H1 (cell line): ENCODE measurements around the gene GNB1L. TPM values are rescaled to one million over a fixed set of nuclear protein-coding genes. Genes with fewer than 3 reads are reported as not detected.

Experiments used
- EP300 ChIP-seq, 2 experiments: IDR thresholded peaks; 1 replicate in 1 of 2; 2 replicates in 1 of 2; pipeline ENCODE4 v1.6.1; 2011 to 2012; ENCODE audit warnings: low read depth in 2 of 2, low read length in 2 of 2, mild to moderate bottlenecking in 2 of 2, borderline replicate concordance in 1 of 2, inconsistent platforms in 1 of 2, moderate library complexity in 1 of 2
- polyA plus RNA-seq, 7 experiments: library from polyadenylated mRNA; depleted of rRNA in 3 of 7; stranded (reverse) in 5 of 7; unstranded in 2 of 7; fragments of >200 nt in 5 of 7; fragments of 200-250 nt in 2 of 7; gene quantifications; 1 replicate in 5 of 7; 2 replicates in 1 of 7; 4 replicates in 1 of 7; pipeline versions ENCODE4 v1.2.1 to v1.2.3, GENCODE V29; 2011 to 2013; ENCODE audit warnings: missing spikeins in 2 of 7, mixed read lengths in 2 of 7
- total RNA-seq: library from RNA; stranded (reverse); fragmentation: NEBNext Ultra II Directional; extraction: Animal tissue kit (Norgen Biotek cat#: 25700); gene quantifications from 2 replicates; pipeline ENCODE4 v1.2.1, GENCODE V29; 2021

GNB1L gene
- total and polyA plus RNA-seq, 2 of the 8 experiments (the other 6 are each of a cell fraction or from before 2014, with no cell fraction given) = 14.0 to 15.6 TPM

DNA sequence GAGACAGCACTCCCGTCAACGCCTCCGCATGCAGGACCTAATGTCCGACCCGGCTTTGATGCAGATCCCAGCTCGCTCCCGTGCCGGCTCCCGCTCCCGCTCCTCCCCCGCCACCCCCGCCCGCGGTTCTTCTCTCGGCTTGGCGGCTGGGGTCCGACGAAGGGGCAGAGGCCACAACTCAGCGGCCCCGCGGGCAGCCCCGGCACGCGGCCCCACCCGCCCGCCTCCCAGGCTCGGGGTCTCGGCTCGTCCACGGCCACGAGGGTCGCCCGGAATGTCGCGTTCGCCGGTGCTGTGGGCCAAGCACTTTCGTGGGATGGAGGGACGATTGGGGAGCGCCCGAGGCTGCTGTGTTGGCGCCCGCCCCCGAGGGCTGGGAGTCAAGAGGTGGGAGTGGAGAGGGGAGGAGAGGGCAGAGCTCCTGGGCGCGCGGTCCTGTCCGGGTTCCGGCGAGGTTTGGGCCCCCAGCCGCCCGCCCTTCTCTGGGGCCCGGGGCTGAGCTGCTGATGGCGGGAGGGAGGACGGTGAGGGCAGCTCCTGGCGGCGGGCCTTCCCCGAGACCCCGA, 99.4 kb downstream of the GNB1L start (continued):
- no peak for TF ChIP-seq EP300 (IDR thresholded peaks at IDR 0.05; ENCODE audit: borderline replicate concordance in 1 of 2, low read depth in 2 of 2, low read length in 2 of 2)
- TF ChIP-seq, all 59 proteins: peak for 3
